ENCODE measurements around the gene FUS.
A peak's percentile ranks its signal among the peaks of the same experiment; 100 is the strongest.

GRCh38 chr16:31196324-31197088 lies 16.6 kb downstream of the FUS start:
- TF ChIP-seq, protein P1, sequence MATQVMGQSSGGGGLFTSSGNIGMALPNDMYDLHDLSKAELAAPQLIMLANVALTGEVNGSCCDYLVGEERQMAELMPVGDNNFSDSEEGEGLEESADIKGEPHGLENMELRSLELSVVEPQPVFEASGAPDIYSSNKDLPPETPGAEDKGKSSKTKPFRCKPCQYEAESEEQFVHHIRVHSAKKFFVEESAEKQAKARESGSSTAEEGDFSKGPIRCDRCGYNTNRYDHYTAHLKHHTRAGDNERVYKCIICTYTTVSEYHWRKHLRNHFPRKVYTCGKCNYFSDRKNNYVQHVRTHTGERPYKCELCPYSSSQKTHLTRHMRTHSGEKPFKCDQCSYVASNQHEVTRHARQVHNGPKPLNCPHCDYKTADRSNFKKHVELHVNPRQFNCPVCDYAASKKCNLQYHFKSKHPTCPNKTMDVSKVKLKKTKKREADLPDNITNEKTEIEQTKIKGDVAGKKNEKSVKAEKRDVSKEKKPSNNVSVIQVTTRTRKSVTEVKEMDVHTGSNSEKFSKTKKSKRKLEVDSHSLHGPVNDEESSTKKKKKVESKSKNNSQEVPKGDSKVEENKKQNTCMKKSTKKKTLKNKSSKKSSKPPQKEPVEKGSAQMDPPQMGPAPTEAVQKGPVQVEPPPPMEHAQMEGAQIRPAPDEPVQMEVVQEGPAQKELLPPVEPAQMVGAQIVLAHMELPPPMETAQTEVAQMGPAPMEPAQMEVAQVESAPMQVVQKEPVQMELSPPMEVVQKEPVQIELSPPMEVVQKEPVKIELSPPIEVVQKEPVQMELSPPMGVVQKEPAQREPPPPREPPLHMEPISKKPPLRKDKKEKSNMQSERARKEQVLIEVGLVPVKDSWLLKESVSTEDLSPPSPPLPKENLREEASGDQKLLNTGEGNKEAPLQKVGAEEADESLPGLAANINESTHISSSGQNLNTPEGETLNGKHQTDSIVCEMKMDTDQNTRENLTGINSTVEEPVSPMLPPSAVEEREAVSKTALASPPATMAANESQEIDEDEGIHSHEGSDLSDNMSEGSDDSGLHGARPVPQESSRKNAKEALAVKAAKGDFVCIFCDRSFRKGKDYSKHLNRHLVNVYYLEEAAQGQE (IDR thresholded peaks at IDR 0.05; ENCODE audit: unreplicated experiment): no peak
- TF ChIP-seq EZH2phosphoT487 (IDR thresholded peaks at IDR 0.05; ENCODE audit: unreplicated experiment) (no peak), STAT1 (IDR thresholded peaks at IDR 0.05; ENCODE audit: unreplicated experiment) (no peak), POLR2AphosphoS5 (IDR thresholded peaks at IDR 0.05; ENCODE audit: low read depth) (peak; percentile 28; the same call in 1 of the 2 replicates), EZH2 (IDR thresholded peaks at IDR 0.05; ENCODE audit: low read depth, unreplicated experiment) (no peak), CREB1 (CRISPR knock-in tag; IDR thresholded peaks at IDR 0.05; ENCODE audit: low read depth) (no peak), NANOG (IDR thresholded peaks at IDR 0.05; ENCODE audit: borderline replicate concordance) (no peak), ZNF114 (CRISPR knock-in tag; IDR thresholded peaks at IDR 0.05) (no peak), JUNB (IDR thresholded peaks at IDR 0.05; ENCODE audit: unreplicated experiment) (no peak)
- TF ChIP-seq, protein P2, sequence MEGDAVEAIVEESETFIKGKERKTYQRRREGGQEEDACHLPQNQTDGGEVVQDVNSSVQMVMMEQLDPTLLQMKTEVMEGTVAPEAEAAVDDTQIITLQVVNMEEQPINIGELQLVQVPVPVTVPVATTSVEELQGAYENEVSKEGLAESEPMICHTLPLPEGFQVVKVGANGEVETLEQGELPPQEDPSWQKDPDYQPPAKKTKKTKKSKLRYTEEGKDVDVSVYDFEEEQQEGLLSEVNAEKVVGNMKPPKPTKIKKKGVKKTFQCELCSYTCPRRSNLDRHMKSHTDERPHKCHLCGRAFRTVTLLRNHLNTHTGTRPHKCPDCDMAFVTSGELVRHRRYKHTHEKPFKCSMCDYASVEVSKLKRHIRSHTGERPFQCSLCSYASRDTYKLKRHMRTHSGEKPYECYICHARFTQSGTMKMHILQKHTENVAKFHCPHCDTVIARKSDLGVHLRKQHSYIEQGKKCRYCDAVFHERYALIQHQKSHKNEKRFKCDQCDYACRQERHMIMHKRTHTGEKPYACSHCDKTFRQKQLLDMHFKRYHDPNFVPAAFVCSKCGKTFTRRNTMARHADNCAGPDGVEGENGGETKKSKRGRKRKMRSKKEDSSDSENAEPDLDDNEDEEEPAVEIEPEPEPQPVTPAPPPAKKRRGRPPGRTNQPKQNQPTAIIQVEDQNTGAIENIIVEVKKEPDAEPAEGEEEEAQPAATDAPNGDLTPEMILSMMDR (conservative IDR thresholded peaks at IDR 0.05; ENCODE audit: low read depth in 2 of 2): no peak
- TF ChIP-seq, protein P3, sequence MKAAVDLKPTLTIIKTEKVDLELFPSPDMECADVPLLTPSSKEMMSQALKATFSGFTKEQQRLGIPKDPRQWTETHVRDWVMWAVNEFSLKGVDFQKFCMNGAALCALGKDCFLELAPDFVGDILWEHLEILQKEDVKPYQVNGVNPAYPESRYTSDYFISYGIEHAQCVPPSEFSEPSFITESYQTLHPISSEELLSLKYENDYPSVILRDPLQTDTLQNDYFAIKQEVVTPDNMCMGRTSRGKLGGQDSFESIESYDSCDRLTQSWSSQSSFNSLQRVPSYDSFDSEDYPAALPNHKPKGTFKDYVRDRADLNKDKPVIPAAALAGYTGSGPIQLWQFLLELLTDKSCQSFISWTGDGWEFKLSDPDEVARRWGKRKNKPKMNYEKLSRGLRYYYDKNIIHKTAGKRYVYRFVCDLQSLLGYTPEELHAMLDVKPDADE (IDR thresholded peaks at IDR 0.05): no peak
